ENCODE measurements around the gene CDK16. TPM values are rescaled to one million over a fixed set of nuclear protein-coding genes. Genes with fewer than 3 reads are reported as not detected.

The CDK16 gene
- total and polyA plus RNA-seq, 10 donors, result 18.4 to 75.3 (median 55.7) TPM

DNA sequence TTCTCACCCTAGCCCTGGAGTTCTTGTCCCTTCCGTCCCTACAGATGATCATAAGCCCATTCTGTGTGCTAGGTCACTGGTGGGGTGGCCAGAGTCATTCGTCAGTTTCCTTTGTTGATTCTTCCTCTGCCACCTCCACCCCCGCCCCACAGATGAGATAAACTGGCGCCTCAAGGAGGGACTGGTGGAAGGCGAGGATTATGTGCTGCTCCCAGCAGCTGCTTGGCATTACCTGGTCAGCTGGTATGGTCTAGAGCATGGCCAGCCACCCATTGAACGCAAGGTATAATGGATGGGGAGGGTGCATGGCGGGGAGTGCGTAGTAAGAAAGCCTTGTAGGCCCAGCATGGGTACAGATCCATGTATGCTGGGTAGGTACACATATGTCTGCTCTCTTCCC lies 20.7 kb downstream of the CDK16 start:
- H3K27me3 ChIP-seq (replicated peaks in 1 of 7), result peaks cover 0 to under 1% (median 0%) of the 10 kb centered on the region in 7 donors
- no peak overlapping the region for H3K4me3 ChIP-seq
- no peak overlapping the region for H3K27ac ChIP-seq
- TF ChIP-seq POLR2AphosphoS5 (IDR thresholded peaks at IDR 0.05) (no peak), POLR2A (IDR thresholded peaks at IDR 0.05) (no peak)
- TF ChIP-seq, protein P1, sequence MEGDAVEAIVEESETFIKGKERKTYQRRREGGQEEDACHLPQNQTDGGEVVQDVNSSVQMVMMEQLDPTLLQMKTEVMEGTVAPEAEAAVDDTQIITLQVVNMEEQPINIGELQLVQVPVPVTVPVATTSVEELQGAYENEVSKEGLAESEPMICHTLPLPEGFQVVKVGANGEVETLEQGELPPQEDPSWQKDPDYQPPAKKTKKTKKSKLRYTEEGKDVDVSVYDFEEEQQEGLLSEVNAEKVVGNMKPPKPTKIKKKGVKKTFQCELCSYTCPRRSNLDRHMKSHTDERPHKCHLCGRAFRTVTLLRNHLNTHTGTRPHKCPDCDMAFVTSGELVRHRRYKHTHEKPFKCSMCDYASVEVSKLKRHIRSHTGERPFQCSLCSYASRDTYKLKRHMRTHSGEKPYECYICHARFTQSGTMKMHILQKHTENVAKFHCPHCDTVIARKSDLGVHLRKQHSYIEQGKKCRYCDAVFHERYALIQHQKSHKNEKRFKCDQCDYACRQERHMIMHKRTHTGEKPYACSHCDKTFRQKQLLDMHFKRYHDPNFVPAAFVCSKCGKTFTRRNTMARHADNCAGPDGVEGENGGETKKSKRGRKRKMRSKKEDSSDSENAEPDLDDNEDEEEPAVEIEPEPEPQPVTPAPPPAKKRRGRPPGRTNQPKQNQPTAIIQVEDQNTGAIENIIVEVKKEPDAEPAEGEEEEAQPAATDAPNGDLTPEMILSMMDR (IDR thresholded peaks at IDR 0.05 in 8 of 11, conservative IDR thresholded peaks at IDR 0.05 in 3 of 11), result no peak
- H3K9me3 ChIP-seq, result no peaks in the 10 kb centered on the region
- 86 to 95% (median 90%) methylated on average over 7 to 8 of the region's 8 CpGs for WGBS, 5 donors
- intact Hi-C loops (cut with DNase I; ENCODE audit: low total_unique reads), result no loop called here
- peaks cover 0 to 30% (median 0%) of the 10 kb centered on the region in 6 donors for H3K4me1 ChIP-seq
- no peak for DNase-seq
- peaks cover 0 to 53% (median 22%) of the 10 kb centered on the region in 6 donors for H3K36me3 ChIP-seq

DNA sequence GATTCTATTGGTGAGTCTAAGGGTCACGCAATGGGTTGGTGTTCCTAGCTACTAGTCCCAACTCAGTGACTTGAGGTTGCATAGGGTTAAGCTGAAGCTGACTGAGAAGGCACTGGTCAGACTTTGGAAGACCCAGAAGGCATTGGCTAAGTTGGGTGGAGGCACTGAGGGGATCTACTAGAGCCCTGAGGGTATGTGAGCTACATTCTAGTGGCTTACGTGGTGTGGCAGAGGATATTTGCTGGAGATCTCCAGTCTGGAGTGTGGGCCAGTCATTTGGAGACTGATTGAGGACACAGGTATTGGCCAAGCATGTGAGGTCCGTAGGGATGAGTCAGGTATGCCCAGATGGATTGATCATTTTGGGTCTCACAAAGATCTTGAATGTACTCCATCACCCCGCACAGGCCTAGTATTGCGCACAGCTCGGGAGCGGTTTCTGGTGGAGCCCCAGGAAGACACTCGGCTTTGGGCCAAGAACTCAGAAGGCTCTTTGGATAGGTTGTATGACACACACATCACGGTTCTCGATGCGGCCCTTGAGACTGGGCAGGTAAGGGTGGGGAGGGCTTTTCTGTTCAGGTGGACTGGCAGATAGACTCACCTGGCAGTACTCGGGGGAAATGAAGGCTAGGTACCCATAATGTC lies 21.5 kb downstream of the CDK16 start:
- H3K36me3 ChIP-seq, result peaks cover 0 to 61% (median 30%) of the 10 kb centered on the region in 6 donors
- TF ChIP-seq POLR2AphosphoS5 (IDR thresholded peaks at IDR 0.05), result no peak
- TF ChIP-seq, protein P1 (IDR thresholded peaks at IDR 0.05 in 8 of 11, conservative IDR thresholded peaks at IDR 0.05 in 3 of 11), result no peak
- TF ChIP-seq POLR2A (IDR thresholded peaks at IDR 0.05), result no peak
- no peaks in the 10 kb centered on the region for H3K9me3 ChIP-seq
- WGBS, 5 donors, result 90 to 97% (median 95%) methylated on average over 8 to 12 of the region's 12 CpGs
- intact Hi-C loops (cut with DNase I; ENCODE audit: low total_unique reads), result no loop called here
- H3K4me1 ChIP-seq, result peaks cover 0 to 22% (median 0%) of the 10 kb centered on the region in 6 donors
- H3K4me3 ChIP-seq, result no peak overlapping the region
- DNase-seq, result no peak
- peaks cover 0 to 5% (median 0%) of the 10 kb centered on the region in 7 donors for H3K27me3 ChIP-seq (replicated peaks in 1 of 7)
- H3K27ac ChIP-seq, result no peak overlapping the region

DNA sequence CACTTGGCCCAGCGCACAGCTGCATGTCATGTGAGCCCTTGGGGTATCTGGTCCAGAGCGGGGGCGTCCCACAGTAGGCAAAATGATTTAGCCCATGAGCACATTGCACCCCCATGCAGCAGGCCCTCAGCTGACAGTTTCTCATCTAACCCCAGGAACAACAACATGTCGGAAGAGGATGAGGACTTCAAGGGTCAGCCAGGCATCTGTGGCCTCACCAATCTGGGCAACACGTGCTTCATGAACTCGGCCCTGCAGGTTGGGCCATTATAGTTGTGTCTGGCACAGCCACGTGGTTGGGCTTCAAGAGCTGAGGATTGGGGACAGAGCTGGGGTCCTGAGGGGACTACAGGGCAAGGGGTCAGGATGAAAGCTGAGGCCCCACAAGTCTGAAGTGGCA lies 22.1 kb downstream of the CDK16 start:
- no peak overlapping the region for H3K27ac ChIP-seq
- no peaks in the 10 kb centered on the region for H3K9me3 ChIP-seq
- TF ChIP-seq POLR2AphosphoS5 (IDR thresholded peaks at IDR 0.05) (no peak), POLR2A (IDR thresholded peaks at IDR 0.05) (no peak)
- TF ChIP-seq, protein P1 (IDR thresholded peaks at IDR 0.05 in 8 of 11, conservative IDR thresholded peaks at IDR 0.05 in 3 of 11), result no peak
- DNase-seq, result no peak
- WGBS, 5 donors, result 92 to 100% (median 95%) methylated on average over 3 to 7 of the region's 7 CpGs
- H3K4me3 ChIP-seq, result no peak overlapping the region
- intact Hi-C loops (cut with DNase I; ENCODE audit: low total_unique reads), result no loop called here
- H3K36me3 ChIP-seq, result peaks cover 0 to 67% (median 35%) of the 10 kb centered on the region in 6 donors
- peaks cover 0 to 5% (median 0%) of the 10 kb centered on the region in 7 donors for H3K27me3 ChIP-seq (replicated peaks in 1 of 7)
- H3K4me1 ChIP-seq, result peaks cover 0 to 16% (median 0%) of the 10 kb centered on the region in 6 donors

DNA sequence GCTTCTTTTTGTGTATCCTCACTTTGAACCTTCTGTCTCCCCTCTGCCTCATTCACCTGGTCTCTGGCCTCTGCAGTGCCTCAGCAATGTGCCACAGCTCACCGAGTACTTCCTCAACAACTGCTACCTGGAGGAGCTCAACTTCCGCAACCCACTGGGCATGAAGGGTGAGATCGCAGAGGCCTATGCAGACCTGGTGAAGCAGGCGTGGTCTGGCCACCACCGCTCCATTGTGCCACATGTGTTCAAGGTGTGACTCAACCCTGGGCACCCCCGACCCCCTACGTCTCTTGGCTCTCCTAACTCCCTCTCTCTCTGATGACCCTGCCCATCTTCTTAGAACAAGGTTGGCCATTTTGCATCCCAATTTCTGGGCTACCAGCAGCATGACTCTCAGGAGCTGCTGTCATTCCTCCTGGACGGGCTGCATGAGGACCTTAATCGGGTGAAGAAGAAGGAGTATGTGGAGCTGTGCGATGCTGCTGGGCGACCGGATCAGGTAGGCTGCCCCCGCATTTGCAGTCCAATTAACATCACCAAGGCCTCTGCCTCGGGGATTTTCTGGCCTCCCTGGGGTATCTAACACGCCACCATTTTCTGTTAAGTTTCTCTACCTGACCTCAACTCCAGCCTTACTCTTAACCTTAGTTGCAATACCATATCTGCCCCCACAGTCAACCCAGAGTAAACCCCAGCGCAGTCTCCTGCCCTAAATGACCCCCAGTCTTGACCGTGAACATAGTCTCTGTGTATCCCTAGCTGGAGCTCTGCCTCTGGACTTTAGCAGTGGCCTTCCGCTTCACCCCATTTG lies 22.9 kb downstream of the CDK16 start:
- Histone ChIP-seq H3K36me3 (peaks cover 0 to 75% (median 40%) of the 10 kb centered on the region in 6 donors), H3K27ac (no peak overlapping the region), H3K4me3 (no peak overlapping the region), H3K4me1 (peaks cover 0 to 9% (median 0%) of the 10 kb centered on the region in 6 donors), H3K27me3 (replicated peaks in 1 of 7) (peaks cover 0 to 5% (median 0%) of the 10 kb centered on the region in 7 donors), H3K9me3 (no peaks in the 10 kb centered on the region)
- WGBS, 5 donors, result 95 to 97% (median 96%) methylated on average over 9 to 18 of the region's 18 CpGs
- intact Hi-C loops (cut with DNase I; ENCODE audit: low total_unique reads), result no loop called here
- no peak for DNase-seq
- TF ChIP-seq POLR2A (IDR thresholded peaks at IDR 0.05) (no peak), POLR2AphosphoS5 (IDR thresholded peaks at IDR 0.05) (no peak)
- TF ChIP-seq, protein P1 (IDR thresholded peaks at IDR 0.05 in 8 of 11, conservative IDR thresholded peaks at IDR 0.05 in 3 of 11), result no peak
